AG09319 (cell line): Measurements from ENCODE around the gene PRKD1.

Source experiments
- DNase-seq: peaks from one replicate; pipeline ENCODE4 v3.0.0-alpha.2; 2010; ENCODE audit warnings: low read depth; ENCODE audit errors: extremely low read depth
- CTCF ChIP-seq: IDR thresholded peaks from 2 replicates; pipeline ENCODE4 v1.5.1; 2011; ENCODE audit warnings: low read depth, mild to moderate bottlenecking, inconsistent platforms, low read length, moderate library complexity

The PRKD1 gene

GRCh38 chr14:29919845-29920244 lies 7.8 kb downstream of the PRKD1 start:
- no peak for DNase-seq
- TF ChIP-seq CTCF: no peak

DNA sequence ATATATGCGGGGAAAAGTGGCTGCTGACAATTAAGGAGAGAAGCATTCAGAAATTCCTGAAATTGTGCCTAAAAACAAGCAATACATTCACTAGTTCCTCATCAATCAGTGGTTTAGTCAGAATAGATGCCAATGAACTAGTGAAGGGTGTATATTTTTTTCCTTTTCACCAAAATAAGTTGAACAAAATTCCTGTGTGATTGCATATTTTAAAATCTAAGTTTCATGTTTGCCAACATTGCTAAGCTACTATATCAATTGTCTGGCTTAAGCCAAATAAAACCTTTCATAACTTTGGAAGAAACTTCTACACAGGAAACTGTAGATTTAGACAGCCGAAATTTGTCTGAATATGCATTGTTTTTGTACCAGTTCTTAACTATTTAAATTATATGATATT lies 8.7 kb downstream of the PRKD1 start:
- no peak for TF ChIP-seq CTCF
- DNase-seq: no peak

DNA sequence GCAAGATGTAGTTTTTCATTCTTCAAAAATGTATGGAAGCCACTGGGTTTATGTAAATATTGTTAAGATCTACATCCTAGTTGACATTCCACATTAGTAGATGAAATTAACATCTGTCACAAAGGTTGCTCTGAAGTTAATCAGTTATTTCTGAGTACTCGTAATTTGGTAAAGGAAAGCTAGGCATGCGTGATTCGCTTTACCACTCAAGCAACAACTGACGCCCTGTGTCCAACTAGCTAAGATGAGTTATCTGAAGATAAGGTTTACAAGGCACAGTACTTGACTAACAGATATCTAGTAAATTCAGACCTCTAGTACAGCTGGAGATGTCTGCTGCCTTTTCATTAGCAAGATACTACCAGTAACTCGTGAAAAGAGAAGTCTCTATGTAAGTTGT lies 14.1 kb downstream of the PRKD1 start:
- no peak for TF ChIP-seq CTCF

DNA sequence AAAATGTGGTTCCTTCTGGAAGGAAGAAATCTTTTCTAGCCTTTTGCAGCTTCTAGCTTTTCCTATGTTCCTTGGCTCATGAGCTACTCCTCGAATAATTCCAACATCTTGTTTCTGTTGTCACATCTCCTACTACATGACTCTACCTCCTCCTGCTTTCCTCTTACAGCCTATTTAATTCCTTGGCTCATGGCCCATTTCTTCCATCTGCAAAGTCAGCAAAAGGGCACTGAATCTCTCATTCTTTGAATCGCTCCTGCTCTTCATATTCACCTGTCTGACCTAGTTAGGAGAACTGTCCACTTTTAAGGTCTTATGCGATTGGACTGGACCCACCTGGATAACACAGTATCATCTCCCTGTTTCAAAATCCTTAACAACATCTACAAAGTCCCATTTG lies 15.8 kb downstream of the PRKD1 start:
- TF ChIP-seq CTCF: no peak

More for the DNA sequence above, 14.1 kb downstream of the PRKD1 start:
- DNase-seq: no peak

DNA sequence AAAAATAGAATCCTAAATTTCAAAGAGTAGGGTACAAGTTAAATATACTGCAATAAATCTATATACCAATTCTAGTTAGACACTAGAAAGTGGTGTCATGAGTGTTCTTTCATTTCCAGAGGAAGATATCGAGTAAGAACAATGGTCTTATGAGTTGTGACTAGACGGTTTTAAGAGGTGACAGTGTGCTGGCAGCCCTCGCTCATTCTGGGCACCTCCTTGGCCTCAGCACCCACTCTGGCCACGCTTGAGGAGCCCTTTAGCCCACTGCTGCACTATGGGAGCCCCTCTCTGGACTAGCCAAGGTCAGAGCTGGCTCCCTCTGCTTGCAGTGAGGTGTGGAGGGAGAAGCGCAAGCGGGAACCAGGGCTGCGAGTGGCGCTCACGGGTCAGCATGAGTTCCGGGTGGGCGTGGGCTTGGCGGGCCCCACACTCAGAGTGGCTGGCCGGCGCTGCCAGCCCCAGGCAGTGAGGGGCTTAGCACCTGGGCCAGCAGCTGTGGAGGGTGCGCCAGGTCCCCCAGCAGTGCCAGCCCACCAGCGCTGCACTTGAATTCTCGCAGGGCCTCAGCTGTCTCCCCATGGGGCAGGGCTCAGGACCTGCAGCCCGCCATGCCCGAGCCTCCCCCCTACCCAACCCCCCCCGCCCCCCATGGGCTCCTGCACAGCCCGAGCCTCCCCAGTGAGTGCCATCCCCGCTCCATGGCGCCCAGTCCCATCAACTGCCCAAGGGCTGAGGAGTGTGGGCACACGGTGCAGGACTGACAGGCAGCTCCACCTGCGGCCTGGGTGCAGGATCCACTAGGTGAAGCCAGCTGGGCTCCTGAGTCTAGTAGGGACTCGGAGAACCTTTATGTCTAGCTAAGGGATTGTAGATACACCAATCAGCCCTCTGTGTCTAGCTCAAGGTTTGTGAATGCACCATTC lies 18.7 kb downstream of the PRKD1 start:
- no peak for DNase-seq
- TF ChIP-seq CTCF: no peak

More for the DNA sequence above, 15.8 kb downstream of the PRKD1 start:
- no peak for DNase-seq

GRCh38 chr14:29906256-29906870 lies 21.3 kb downstream of the PRKD1 start:
- no peak for DNase-seq
- no peak for TF ChIP-seq CTCF

GRCh38 chr14:29905543-29905942 lies 22.1 kb downstream of the PRKD1 start:
- DNase-seq: no peak
- no peak for TF ChIP-seq CTCF
